HG02798 (cell line): ENCODE data around the gene WDR88.
A peak's percentile ranks its signal among the peaks of the same experiment; 100 is the strongest.
"Not testable (repeated sequence)": the region's sequence is repeated elsewhere in the genome, so short reads cannot be mapped to it uniquely, and the experiment has no call there.

Experiments
- ATAC-seq: cut with Tn5 transposase; IDR thresholded peaks from one replicate; pipeline ENCODE4 v1.9.1; 2021; ENCODE audit warnings: mild to moderate bottlenecking; ENCODE audit not compliant: unreplicated experiment, poor library complexity

WDR88 gene

DNA sequence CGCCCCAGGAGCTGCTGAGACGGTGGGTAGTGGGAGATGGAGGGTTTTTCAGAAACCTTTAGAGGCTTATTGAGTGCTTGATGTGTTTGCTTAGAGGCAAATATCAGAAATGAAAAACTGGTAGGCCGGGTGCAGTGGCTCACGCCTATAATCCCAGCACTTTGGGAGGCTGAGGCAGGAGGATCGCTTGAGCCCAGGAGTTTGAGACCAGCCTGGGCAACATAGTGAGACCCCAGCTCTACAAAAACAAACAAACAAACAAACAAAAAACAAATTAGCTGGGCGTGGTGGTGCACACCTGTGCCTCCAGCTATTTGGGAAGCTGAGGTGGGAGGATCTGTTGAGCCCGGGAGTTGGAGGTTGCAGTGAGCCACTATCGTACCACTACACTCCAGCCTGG is 5.2 kb upstream of the WDR88 start:
- ATAC-seq = not testable (repeated sequence)

DNA sequence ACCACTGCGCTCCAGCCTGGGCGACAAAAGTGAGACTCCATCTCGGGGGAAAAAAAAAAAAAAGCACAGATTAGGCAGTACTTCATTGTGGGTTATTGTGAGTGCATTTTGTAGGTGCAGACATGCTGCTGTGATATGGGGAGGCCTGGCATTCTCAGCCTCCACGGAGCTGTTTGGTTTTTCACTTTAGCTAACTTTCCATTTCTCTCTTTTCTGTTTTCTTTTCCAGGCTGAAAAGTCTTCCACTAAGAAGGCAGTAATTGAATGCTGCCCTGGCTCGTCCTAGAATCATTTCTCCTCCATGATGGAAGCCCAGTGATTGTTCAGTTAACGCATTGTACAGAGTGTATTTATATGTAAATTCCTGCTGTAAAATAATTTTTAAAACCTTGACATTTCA is 2.0 kb upstream of the WDR88 start:
- ATAC-seq = no peak

DNA sequence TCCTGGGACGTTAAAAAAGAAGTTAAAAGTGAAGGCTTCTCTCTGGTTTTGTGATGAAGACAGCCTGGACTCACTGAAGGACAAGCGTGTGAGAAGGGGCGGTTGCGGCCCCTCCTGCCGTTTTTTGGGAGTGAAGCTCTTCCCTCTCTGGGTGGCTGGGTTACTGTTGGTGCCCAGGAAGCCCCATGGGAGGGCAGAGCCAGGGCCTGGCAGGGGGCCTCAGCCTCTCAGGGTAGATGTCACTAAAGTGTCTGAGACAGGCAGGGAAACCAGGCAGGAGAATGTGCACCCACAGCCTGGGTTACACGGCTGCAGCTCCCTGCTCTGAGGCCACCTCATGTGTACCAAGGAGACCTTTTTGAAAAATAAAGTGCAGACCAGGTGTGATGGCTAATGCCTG is 1.5 kb upstream of the WDR88 start:
- ATAC-seq = no peak

DNA sequence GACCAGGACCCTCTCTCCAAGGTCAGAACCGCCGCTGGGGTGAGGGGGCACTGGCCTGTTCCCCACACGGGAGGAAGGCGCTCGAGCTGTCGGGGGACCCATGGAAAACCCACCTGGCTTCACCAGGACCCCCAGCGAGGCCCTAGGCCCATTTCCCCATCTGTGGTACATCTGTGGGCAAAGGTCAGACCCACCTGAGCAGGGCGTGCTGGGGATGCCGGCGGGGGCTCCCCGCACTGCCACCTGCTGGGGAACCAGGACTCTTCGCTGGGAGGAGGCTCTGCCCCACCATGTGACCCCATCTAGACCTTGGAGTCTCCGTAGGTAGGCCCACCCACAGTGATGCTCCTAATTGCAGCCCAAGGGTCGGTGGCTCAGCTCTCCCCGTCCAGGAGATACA is 511 bp downstream of the WDR88 start:
- no peak for ATAC-seq

DNA sequence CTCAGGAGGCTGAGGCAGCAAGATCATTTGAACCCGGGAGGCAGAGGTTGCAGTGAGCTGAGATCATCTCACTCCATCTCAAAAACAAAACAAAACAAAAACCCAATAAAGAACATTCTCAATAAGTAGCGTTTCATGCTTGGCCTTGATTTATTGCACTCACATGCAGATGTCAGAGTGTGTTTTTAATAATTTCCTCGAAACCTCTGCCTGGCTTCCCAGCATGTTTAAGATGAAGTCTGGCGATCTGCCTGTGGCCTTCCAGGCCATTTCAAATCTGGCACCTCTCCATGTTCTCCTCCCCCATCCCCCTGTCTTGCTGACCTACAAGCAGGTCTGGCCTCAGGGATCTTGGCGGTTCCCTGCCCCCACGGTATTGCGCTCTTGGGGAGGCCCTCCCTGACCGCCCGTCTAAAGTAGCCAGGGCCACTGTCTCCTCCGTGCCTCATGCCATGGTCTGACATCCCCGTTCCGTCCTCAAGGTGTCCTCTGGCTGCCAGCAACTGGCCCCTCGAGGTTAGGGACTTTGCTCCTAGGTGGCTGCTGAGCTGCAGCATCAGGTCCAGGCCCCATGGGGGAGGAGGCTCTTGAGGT is 1.6 kb downstream of the WDR88 start:
- ATAC-seq = no peak

DNA sequence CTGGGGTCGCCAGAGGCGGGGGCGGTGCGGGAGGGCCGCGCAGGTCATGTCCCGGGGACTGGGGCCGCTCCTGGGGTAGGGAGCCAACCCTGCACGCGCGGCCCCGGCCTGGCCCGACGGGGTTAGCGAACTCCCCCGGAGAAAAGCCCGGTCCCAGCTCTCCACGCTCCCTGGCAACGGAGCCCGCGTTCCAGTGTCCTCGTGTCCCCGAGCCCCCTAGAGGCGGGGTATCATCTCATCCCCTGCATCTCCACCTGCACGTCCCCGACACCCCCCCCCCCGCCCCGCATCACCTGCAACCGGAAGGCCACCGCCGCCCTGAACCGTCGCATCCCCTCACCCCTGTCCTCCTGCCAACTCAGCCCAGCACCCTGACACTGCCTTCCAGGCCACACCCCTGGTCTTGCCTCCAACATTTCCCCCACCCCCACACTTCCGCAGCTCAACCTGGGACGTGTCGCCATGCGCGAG is 2.7 kb downstream of the WDR88 start:
- no peak for ATAC-seq

DNA sequence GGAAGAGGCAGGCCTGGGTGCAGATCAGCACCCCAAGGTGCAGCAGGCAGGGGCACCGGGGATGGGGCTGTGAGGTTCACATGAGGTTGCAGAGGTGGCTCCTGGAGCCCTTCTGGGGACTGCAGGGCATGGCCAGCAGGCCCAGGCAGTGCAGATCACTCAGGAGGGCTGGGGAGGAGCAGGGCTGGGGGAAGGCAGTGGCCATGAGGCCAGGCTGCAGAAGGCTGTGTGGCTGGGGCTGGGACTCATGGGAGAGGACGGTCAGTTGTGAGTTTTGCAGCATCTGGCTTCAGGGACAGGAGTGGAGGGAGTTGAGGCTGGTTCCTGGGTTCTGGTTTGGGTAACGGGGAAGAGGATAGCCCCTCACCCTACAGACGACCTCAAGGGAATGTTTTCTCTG is 7.3 kb downstream of the WDR88 start:
- ATAC-seq = no peak

DNA sequence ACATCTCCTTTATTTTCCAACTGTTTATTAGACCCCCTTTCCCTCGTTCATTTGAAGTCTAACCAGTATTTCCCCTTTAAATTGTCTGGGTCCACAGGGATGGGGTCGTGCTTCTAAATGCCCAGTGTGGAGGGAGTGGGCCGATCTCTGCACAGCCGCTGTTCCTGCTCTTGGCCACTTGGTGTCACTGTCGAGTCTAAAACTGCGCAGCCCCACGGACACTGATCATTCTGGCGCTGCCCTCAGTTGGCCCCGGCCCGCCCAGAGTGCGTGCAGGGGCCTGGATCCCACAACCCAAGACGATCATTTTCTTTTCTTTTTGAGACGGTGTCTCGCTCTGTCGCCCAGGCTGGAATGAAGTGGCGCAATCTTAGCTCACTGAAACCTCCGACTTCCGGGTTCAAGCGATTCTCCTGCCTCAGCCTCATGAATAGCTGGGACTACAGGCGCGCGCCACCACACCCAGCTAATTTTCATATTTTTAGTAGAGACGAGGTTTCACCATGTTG is 12.0 kb downstream of the WDR88 start:
- peak; percentile 74 for ATAC-seq

DNA sequence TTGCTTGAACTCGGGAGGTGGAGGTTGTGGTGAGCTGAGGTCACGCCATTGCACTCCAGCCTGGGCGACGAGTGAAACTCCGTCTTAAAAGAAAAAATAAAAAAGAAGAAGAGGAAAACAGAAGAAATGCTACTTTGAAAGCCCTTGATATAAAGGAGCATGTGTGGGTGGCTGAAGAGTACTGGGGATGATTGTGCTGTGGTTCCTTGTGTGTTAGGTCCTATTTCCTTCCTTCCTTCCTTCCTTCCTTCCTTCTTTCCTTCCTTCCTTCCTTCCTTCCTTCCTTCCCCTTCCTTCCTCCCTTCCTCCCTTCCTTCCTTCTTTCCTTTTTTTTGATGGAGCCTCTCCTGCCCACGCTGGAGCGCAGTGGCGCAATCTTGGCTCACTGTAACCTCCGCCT is 14.3 kb downstream of the WDR88 start:
- ATAC-seq = no peak

DNA sequence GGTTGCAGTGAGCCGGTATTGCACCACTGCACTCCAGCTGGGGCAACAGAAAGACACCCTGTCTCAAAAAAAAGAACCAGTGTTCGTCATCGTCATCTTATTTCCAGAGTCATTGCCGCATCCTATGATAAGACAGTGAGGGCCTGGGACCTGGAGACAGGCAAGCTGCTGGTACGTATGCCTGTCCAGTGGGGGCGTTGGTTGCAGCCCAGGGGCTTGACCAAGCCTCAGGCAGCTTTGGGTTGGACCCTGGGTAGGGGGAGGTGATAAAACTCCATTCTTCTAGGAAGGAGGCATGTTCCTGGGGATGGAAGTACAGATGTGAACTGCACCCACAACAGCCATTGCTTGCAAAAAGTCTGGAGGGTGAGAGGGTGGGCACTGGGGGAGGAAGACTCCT is 15.6 kb downstream of the WDR88 start:
- no peak for ATAC-seq

DNA sequence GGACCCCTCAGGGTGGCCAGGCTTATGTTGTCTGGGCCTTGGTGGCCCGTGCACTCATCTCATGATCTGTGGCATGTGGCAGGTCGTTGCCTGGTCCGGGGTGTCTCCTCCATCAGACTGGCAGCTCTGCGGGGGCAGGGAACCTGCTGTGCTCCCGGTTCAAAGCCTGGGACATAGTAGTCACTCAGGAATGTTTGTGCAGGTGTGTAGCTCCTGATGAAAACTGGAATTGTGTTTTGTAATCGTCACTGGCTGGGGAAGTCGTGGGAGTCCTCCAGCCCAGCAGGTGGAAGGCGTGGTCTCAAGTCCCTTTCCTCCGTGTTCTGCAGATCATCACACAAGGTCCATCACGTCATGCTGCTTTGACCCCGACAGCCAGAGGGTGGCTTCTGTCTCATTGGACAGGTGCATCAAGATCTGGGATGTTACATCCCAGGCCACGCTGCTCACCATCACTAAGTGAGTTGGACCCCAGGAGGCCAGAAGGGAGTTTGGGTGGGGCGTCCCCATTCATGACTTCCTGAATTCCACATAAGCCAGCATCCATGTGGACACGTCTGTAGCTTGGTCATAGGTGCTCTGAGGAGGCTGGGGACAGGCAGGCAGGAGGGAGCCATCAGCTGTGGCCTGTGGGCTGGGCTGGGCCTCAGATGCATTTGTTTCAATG is 19.1 kb downstream of the WDR88 start:
- ATAC-seq = no peak

DNA sequence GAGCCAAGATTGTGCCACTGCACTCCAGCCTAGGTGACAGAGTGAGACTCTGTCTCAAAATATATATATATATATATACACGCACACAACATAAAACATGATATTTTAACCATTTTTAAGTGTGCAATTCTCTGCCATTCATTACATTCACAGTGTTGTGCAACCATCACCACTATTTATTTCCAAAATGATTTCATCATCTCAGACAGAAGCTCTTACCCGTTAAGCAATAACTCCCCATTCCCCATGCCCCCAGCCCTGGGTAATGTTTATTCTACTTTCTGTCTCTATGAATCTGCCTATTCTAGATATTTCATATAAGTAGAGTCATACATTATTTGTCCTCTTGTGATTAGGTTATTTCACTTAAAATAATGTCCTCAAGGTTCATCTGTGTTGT is 20.3 kb downstream of the WDR88 start:
- ATAC-seq = no peak

DNA sequence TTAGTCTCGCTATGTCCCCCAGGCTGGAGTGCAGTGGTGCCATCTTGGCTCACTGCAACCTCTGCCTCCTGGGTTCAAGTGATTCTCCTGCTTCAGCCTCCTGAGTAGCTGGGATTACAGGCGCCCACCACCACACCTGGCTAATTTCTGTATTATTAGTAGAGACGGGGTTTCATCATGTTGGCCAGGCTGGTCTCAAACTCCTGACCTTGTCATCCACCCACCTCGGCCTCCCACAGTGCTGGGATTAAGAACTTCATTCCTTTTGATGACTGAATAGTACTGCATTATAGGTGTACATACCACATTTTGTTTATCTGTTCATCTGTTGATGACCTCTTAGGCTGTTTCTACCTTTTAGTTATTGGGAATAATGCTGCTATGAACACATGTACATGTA is 20.7 kb downstream of the WDR88 start:
- ATAC-seq = not testable (repeated sequence)

DNA sequence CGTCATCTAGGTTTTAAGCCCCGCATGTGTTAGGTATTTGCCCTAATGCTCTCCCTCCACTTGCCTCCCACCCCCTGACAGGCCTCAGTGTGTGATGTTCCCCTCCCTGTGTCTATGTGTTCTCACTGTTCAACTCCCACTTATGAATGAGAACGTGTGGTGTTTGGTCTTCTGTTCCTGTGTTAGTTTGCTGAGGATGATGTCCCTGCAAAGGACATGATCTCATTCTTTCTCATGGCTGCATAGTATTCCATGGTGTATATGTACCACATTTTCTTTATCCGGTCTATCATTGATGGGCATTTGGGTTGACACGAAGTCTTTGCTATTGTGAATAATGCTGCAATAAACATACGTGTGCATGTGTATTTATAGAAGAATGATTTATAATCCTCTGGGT is 22.4 kb downstream of the WDR88 start:
- ATAC-seq = not testable (repeated sequence)

DNA sequence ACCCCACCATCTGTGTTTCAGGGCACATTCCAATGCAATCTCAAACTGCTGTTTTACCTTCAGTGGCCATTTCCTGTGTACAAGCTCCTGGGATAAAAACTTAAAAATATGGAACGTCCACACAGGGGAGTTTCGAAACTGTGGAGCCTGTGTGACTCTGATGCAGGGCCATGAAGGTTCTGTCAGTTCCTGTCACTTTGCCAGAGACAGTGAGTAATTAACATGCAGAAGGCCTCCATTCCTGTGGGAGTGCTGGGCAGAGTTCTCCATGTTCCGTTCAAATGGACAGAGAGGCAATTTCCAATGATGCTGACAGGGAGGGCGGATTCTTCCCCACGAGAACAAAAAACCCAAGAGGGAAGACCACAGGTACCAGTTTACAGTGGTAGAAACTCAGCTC is 24.4 kb downstream of the WDR88 start:
- no peak for ATAC-seq

DNA sequence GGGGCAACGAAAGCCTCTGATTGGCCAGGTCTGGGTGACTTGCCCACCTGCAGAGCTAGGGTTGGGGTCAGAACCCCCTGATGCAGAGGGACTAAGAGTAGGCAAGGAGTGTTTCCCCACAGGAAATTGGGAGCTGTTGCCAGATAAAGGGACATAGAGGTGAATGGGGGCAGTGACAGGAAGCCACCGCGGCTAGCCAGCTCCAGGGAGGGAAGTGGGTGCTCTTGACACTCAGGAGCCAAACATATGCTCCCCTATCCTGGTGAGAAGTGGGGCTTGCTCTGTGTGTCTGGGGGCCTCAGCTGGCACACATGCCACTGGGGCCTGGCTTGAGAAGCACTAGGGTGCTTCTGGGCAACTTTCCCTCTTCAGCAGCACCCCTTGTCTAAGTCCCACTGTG is 26.0 kb downstream of the WDR88 start:
- no peak for ATAC-seq

DNA sequence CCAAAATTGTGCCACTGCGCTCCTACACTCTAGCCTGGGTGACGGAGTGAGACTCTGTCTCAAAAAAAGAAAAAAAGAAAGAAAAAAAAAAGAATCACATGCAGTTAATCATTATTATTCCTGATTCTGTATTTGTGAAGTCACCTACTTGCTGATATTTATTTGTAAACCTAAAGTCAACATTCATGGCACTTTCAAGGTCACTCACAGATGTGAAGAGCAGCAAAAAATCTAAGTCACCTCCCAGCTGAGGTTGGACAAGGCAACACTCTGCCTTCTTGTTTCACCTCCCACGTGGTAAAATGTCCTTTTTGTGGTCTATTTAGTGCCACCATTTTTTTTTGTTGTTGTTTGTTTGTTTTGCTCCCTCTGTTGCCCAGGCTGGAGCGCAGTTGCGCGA is 26.5 kb downstream of the WDR88 start:
- no peak for ATAC-seq

DNA sequence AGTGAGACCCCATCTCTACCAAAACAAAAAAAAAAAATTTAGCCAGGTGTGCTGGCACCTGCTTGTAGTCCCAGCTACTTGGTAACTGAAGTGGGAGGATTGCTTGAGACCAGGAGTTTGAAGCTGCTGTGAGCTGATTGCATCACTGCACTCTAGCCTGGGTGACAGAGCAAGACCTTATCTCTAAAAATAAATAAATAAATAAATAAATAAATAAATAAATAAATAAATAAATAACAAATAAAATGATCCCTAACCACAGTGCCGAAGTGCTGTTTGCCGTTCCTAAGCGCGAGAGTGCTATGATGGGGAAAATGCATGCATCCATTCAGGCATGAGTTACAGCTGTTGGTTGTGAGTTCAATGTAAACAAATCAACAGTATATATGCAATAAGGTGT is 27.2 kb downstream of the WDR88 start:
- no peak for ATAC-seq

DNA sequence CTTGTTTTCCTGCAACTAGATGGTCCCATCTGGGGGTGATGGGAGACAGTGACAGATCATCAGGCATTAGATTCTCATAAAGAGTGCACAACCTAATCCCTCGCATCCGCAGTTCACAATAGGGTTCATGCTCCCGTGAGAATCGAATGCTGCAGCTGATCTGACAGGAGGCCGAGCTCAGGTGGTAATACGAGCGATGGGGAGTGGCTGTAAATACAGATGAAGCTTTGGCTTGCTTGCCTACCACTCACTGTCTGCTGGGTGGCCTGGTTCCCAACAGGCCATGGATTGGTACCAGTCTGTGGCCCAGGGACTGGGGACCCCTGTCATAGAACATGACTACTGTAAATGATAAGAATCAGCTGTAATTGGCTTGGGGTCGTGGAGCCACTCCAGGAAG is 28.0 kb downstream of the WDR88 start:
- ATAC-seq = no peak

DNA sequence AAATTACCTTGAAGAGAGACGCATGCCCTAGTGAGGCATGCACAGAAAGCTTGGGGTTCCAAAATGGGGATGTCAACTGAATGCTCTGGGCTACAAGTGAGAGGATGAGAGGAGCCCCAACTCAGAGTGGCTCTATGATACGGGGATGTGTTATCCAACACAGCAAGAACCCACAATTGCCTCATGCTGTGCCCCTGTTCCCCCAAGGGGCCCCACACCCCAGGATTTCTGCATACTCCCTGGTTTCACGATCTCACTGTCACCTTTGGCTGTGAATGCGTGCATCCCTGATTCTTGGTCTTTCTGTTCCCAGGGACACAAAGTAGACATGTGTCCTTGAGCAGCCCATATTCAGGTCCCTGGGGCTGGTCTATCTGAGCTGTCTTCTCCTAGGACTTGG is 29.3 kb downstream of the WDR88 start:
- ATAC-seq = no peak

DNA sequence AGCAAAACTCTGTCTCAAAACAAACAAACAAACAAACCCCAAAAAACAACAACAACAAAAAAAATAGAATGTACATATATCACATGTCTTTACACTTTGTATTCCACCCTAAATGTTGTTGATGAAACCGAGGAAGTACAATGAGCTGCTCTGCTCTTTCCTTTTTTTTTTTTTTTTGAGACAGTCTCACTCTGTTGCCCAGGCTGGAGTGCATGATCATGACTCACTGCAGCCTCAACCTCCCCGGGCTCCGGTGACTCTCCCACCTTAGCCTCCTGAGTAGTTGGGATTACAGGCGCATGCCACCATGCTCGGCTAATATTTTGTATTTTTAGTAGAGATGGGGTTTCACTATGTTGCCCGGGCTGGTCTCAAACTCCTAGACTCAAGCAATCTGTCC is 31.6 kb downstream of the WDR88 start:
- no peak for ATAC-seq

DNA sequence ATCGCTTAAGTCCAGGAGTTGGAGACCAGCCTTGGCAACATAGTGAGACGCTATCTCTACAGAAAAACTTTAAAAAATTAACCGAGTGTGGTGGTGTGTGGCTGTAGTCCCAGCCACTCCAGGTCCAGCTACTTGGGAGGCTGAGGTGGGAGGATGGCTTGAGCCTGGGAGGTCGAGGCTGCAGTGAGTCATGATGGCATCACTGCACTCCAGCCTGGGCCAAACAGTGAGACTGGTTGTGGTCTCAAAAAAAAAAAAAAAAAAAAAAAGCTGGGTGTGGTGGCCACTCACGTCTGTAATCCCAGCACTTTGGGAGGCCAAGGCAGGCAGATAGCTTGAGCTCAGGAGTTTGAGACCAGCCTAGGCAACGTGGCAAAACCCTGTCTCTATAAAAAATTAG is 34.1 kb downstream of the WDR88 start:
- not testable (repeated sequence) for ATAC-seq
